Brain microvascular endothelial cell (primary cell): ENCODE results near the gene CES1.
A peak's percentile ranks its signal among the peaks of the same experiment; 100 is the strongest.
"Not testable (repeated sequence)": the region's sequence is repeated elsewhere in the genome, so short reads cannot be mapped to it uniquely, and the experiment has no call there.

Source experiments
- DNase-seq: peaks from one replicate; pipeline ENCODE4 v3.0.0-alpha.2; 2020
- H3K27ac ChIP-seq: fragments of 250-450 bp; sonication (Bioruptor Pico); 2 replicates; pipeline ENCODE4 v1.5.1; 2020; ENCODE audit warnings: mild to moderate bottlenecking, moderate library complexity
- H3K27me3 ChIP-seq: fragments of 250-450 bp; sonication (Bioruptor Pico); replicated peaks from 2 replicates; pipeline ENCODE4 v1.5.1; 2020; ENCODE audit warnings: mild to moderate bottlenecking
- H3K36me3 ChIP-seq: fragments of 250-450 bp; sonication (Bioruptor Pico); replicated peaks from 2 replicates; pipeline ENCODE4 v1.5.1; 2020; ENCODE audit warnings: mild to moderate bottlenecking
- H3K4me3 ChIP-seq: 2 replicates; pipeline ENCODE4 v1.5.1; 2011; ENCODE audit warnings: low read depth, mild to moderate bottlenecking, control low read depth, low read length, moderate library complexity
- in situ Hi-C: cut with HindIII; loops from 2 replicates; pipeline ENCODE4 v1.10.0; 2017; ENCODE audit warnings: low sequenced_read_pairs, low pct_ligation_motif_present
- TF ChIP-seq, protein P1 (sequence below): IDR thresholded peaks from 2 replicates; pipeline ENCODE4 v1.5.1; 2011; ENCODE audit warnings: low read depth, mild to moderate bottlenecking, moderate library complexity, low read length, control low read depth, inconsistent platforms; ENCODE audit errors: missing control alignments

Gene CES1

DNA sequence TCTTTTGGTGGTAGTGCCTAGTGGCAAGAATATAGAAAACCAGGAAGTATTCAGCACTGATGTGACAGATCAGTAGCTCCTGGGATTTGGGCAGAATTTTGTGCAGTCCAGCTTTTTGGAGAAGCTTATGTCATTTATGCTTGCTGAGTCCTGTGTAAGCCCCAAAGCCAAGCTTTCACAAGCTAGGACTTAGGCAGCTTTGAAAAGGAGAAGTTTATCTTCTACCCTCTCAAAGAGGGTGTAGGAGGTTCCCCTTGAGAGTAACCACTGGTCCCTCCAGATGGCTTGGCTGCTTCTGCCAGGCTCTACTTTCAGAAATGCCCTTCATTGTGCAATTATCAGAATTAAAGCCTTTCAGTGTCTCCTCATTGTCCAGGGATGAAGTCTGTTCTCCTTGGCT, 78.8 kb downstream of the CES1 start:
- Histone ChIP-seq H3K4me3 (no peak overlapping the region), H3K27ac (no peak overlapping the region), H3K36me3 (no peaks in the 10 kb centered on the region), H3K27me3 (no peaks in the 10 kb centered on the region)
- in situ Hi-C loops = no loop called here
- TF ChIP-seq, protein P1, sequence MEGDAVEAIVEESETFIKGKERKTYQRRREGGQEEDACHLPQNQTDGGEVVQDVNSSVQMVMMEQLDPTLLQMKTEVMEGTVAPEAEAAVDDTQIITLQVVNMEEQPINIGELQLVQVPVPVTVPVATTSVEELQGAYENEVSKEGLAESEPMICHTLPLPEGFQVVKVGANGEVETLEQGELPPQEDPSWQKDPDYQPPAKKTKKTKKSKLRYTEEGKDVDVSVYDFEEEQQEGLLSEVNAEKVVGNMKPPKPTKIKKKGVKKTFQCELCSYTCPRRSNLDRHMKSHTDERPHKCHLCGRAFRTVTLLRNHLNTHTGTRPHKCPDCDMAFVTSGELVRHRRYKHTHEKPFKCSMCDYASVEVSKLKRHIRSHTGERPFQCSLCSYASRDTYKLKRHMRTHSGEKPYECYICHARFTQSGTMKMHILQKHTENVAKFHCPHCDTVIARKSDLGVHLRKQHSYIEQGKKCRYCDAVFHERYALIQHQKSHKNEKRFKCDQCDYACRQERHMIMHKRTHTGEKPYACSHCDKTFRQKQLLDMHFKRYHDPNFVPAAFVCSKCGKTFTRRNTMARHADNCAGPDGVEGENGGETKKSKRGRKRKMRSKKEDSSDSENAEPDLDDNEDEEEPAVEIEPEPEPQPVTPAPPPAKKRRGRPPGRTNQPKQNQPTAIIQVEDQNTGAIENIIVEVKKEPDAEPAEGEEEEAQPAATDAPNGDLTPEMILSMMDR = no peak
- DNase-seq = no peak

DNA sequence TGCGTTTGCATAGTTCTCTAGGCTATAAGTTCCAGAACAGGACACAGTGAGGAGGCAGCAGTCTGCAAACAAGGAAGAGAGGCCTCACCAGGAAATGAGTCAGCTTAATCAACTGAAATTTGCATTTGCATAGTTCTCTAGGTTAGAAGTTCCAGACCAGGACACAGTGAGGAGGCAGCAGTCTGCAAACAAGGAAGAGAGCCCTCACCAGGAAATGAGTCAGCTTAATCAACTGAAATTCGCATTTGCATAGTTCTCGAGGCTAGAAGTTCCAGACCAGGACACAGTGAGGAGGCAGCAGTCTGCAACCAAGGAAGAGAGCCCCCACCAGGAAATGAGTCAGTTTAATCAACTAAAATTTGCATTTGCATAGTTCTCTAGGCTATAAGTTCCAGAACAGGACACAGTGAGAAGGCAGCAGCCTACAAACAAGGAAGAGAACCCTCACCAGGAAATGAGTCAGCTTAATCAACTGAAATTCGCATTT, 79.7 kb downstream of the CES1 start:
- H3K27me3 ChIP-seq, H3K36me3 ChIP-seq, H3K4me3 ChIP-seq, in situ Hi-C loops, H3K27ac ChIP-seq: not testable (repeated sequence)
- DNase-seq = peak; percentile 1
